GM12873 (cell line): ENCODE data around the gene PSMG4.

Experiments used
- CTCF ChIP-seq: IDR thresholded peaks from 2 replicates; pipeline ENCODE4 v1.5.1; 2012; ENCODE audit warnings: low read depth, mild to moderate bottlenecking, moderate library complexity, low read length, control low read depth; ENCODE audit not compliant: insufficient read depth; ENCODE audit errors: missing control alignments

PSMG4 gene

GRCh38 chr6:3270258-3270657 lies 11.5 kb downstream of the PSMG4 start:
- TF ChIP-seq CTCF, result no peak

GRCh38 chr6:3271756-3272155 lies 13.0 kb downstream of the PSMG4 start:
- no peak for TF ChIP-seq CTCF

GRCh38 chr6:3272911-3273547 lies 14.3 kb downstream of the PSMG4 start:
- no peak for TF ChIP-seq CTCF

- TF ChIP-seq CTCF, result no peak
These were observed 15.2 kb downstream of the PSMG4 start for GRCh38 chr6:3273707-3274521.

GRCh38 chr6:3276174-3277167 lies 17.7 kb downstream of the PSMG4 start:
- no peak for TF ChIP-seq CTCF

- no peak for TF ChIP-seq CTCF
These were observed 18.5 kb downstream of the PSMG4 start for GRCh38 chr6:3277251-3277650.

- no peak for TF ChIP-seq CTCF
These were observed 19.2 kb downstream of the PSMG4 start for GRCh38 chr6:3277851-3278416.
